ENCODE measurements around the gene MED15.

DNA sequence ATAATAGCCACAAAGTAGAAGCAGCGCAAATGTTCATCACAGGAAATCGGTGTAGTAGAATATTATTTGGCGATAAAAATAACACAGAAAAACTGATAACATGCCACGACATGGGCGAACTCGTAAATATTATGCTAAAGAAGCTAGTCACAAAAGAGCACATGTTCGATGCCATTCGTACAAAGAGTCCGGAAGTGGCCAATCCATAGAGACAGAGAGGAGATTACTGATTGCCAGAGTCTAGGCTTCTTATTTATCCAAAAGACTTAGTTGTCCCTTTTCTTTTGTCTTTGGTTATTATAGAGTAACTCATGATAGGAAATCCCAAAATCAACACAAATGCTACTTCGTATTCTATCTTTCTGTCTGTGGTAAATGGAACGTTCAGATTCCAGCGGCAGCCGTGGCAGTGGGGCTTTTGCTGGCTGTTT is 56.5 kb downstream of the MED15 start:
- TF ChIP-seq, protein P1, sequence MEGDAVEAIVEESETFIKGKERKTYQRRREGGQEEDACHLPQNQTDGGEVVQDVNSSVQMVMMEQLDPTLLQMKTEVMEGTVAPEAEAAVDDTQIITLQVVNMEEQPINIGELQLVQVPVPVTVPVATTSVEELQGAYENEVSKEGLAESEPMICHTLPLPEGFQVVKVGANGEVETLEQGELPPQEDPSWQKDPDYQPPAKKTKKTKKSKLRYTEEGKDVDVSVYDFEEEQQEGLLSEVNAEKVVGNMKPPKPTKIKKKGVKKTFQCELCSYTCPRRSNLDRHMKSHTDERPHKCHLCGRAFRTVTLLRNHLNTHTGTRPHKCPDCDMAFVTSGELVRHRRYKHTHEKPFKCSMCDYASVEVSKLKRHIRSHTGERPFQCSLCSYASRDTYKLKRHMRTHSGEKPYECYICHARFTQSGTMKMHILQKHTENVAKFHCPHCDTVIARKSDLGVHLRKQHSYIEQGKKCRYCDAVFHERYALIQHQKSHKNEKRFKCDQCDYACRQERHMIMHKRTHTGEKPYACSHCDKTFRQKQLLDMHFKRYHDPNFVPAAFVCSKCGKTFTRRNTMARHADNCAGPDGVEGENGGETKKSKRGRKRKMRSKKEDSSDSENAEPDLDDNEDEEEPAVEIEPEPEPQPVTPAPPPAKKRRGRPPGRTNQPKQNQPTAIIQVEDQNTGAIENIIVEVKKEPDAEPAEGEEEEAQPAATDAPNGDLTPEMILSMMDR (IDR thresholded peaks at IDR 0.05), result no peak
- no peak for TF ChIP-seq POLR2A (IDR thresholded peaks at IDR 0.05)
